Aorta (tissue), 5 donors: ENCODE results near the gene TNP1. TPM values are rescaled to one million over a fixed set of nuclear protein-coding genes. Genes with fewer than 3 reads are reported as not detected.
A peak's percentile ranks its signal among the peaks of the same experiment; 100 is the strongest.

ENCODE experiments used
- ATAC-seq: fragments of 200-7000 bp; cut with Tn5 transposase; one replicate; pipeline ENCODE4 v1.9.1; 2022; ENCODE audit warnings: moderate library complexity; ENCODE audit not compliant: low FRiP score
- DNase-seq, 2 donors: peaks; one replicate each; pipeline ENCODE4 v3.0.0-alpha.2; 2020
- H3K27ac ChIP-seq, 2 donors: one replicate each; pipeline ENCODE4 v1.5.1; 2013; ENCODE audit warnings: low read length in 2 of 2, mild to moderate bottlenecking in 2 of 2, moderate library complexity in 2 of 2, control low read depth in 1 of 2, inconsistent platforms in 1 of 2, low read depth in 1 of 2
- H3K27me3 ChIP-seq, 2 donors: one replicate each; pipeline ENCODE4 v1.6.1; 2013; ENCODE audit warnings: control low read depth in 1 of 2, low read length in 1 of 2, mild to moderate bottlenecking in 1 of 2, moderate library complexity in 1 of 2; ENCODE audit not compliant: insufficient read depth in 2 of 2, control insufficient read depth in 1 of 2
- H3K36me3 ChIP-seq, 2 donors: one replicate each; pipeline ENCODE4 v1.6.1; 2013; ENCODE audit warnings: control low read depth in 1 of 2, low read length in 1 of 2, mild to moderate bottlenecking in 1 of 2; ENCODE audit not compliant: insufficient read depth in 2 of 2, control insufficient read depth in 1 of 2
- H3K4me1 ChIP-seq, 2 donors: one replicate each; pipeline ENCODE4 v1.6.1; 2013; ENCODE audit warnings: low read length in 2 of 2, control low read depth in 1 of 2, mild to moderate bottlenecking in 1 of 2, moderate library complexity in 1 of 2; ENCODE audit not compliant: insufficient read depth in 2 of 2, control insufficient read depth in 1 of 2
- H3K4me3 ChIP-seq, 2 donors: one replicate each; pipeline ENCODE4 v1.5.1; 2013; ENCODE audit warnings: low read length in 2 of 2, control low read depth in 1 of 2, mild to moderate bottlenecking in 1 of 2
- H3K9me3 ChIP-seq: one replicate; pipeline ENCODE4 v1.6.1; 2013; ENCODE audit warnings: mild to moderate bottlenecking, low read length; ENCODE audit not compliant: control insufficient read depth
- WGBS, 2 donors: extraction: QIAGEN DNeasy Blood & Tissue Kit; methylation state at CpG; one replicate each; pipeline ENCODE4 v1.1.7; 2013; 5-methylcytosine and 5-hydroxymethylcytosine counted together
- intact Hi-C, 2 donors: fragments of 100-400 bp; cut with DNase I; formaldehyde crosslinking; loops; one replicate each; pipeline versions ENCODE4 v1.14.2 to v1.15.0; 2022
- polyA plus RNA-seq, 2 donors: library from polyadenylated mRNA; stranded (reverse); fragments of 200-250 nt; gene quantifications; one replicate each; pipeline ENCODE4 v1.2.3, GENCODE V29; 2013
- total RNA-seq, 2 donors: library from RNA; stranded (reverse); fragmentation: NEBNext Ultra II Directional; extraction: Animal tissue kit (Norgen Biotek cat#: 25700); gene quantifications; one replicate each; pipeline ENCODE4 v1.2.1, GENCODE V29; 2021
- donor health status: healthy with polysubstance abuse.
- donor health status: Bipolar disorder and iron deficiency.
- donor health status: DM: no; HTN: no; CAD: no.
- donor health status: DM: no; HTN: no; CAD: no.
- donor health status: DM: yes; HTN: yes; CAD: no.

The TNP1 gene
- total and polyA plus RNA-seq, 4 donors: not detected

DNA sequence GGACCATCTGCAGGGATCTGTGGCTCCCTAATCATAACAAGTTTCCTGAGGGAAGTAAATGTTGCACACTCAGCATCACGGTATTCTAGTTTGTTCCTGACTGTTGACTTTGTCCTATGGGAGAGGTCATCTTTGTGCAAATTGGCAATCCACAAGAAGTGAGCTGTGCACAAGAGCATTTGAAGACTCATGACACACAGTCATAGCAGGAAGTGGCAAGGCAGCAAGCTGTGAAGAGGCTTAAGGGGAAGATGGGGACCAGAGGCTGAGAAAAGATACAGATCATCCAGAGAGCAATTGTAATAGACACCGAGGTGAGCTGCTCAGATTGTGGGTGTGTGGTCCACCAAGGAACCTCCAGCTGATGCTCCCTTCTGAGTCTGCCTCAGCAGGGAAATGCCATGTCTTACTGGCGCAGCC lies 2.7 kb downstream of the TNP1 start:
- no peak overlapping the region for H3K4me3 ChIP-seq
- 93 to 96% methylated on average over 3 of the region's 3 CpGs for WGBS, 2 donors
- H3K27me3 ChIP-seq: no peaks in the 10 kb centered on the region
- intact Hi-C loops: no loop called here
- H3K9me3 ChIP-seq: no peaks in the 10 kb centered on the region
- DNase-seq (no peak), ATAC-seq (no peak)
- no peaks in the 10 kb centered on the region for H3K4me1 ChIP-seq
- no peak overlapping the region for H3K27ac ChIP-seq
- no peaks in the 10 kb centered on the region for H3K36me3 ChIP-seq

DNA sequence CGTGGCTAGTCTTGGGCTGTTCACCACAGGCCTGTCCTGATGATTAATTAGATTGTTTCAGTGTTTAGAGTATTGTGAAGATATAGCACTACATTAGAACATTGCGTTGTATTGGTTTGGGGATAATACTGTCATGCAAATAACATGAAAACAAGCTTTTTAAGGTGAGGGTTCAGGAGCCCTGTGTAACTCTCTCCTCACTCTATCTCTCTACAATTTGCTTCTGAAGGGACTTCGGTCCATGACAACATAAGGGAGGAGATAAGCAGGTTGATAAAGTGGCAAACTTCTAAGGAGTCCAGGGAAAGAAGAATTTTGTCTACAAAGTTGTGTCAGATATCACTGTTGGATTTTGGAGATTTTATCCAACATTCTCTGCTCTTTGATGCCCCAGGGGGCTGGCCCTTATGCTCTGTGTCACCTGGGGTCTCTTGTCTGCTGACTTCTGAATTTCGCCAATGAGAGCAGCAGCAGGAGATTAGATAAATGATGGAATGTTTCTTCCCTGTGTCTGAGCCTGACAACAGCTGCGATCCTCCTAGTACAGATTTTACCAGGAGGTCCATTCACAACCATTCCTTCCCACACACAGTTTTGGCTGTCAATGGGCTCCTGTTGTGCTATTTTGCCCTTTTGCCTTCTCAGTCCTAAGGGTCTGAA lies 3.3 kb downstream of the TNP1 start:
- intact Hi-C loops: no loop called here
- no peak overlapping the region for H3K4me3 ChIP-seq
- no peaks in the 10 kb centered on the region for H3K36me3 ChIP-seq
- ATAC-seq (no peak), DNase-seq (no peak)
- no peaks in the 10 kb centered on the region for H3K9me3 ChIP-seq
- H3K4me1 ChIP-seq: no peaks in the 10 kb centered on the region
- 95 to 97% methylated on average over 5 of the region's 5 CpGs for WGBS, 2 donors
- no peak overlapping the region for H3K27ac ChIP-seq
- no peaks in the 10 kb centered on the region for H3K27me3 ChIP-seq

DNA sequence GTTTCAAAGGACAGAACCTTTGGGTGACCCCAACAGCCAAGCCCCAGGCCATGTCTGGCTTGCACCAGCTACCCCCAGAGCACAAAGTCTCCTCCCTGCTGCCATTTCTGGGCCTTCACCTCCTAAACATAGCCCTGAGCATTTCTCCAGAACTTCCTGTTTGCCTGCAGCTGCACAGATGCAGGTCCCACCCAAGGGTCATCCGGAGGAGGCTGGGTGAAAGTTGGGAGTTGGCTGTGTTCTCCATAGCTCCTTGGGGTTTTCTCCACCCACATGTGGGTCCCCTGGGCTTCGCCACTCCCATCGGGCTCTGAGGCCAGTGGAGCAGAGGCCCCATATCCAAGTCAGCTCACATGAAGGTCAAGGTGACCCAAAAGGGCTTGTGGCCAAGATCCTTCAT lies 4.3 kb downstream of the TNP1 start:
- Histone ChIP-seq H3K4me1 (no peaks in the 10 kb centered on the region), H3K36me3 (no peaks in the 10 kb centered on the region), H3K27ac (no peak overlapping the region), H3K4me3 (no peak overlapping the region), H3K9me3 (no peaks in the 10 kb centered on the region), H3K27me3 (no peaks in the 10 kb centered on the region)
- no peak for DNase-seq
- WGBS, 2 donors: 94 to 95% methylated on average over 3 of the region's 3 CpGs
- intact Hi-C loops: no loop called here
- peak; percentile 6 for ATAC-seq

DNA sequence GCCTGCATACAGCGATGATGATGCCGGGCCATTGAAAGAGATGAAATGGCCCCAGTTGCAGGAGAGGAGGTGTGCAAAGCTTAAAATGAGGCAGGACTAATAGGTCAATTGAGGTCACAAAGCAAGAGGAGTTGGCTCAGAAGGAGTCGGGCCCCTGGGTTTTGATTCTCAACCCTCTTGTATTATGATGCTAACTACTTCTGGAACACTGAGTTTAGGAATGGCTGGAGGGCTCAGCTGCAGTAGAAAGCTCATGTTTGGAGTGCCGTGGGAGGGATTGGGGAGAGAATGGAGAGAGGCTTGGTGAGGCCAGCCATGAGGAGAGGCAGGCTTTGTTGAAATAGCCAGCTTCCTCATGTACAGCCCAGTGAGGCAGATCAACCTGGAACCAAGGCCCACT lies 4.8 kb downstream of the TNP1 start:
- DNase-seq (no peak), ATAC-seq (no peak)
- Histone ChIP-seq H3K4me1 (no peaks in the 10 kb centered on the region), H3K36me3 (no peaks in the 10 kb centered on the region), H3K27ac (no peak overlapping the region), H3K4me3 (no peak overlapping the region), H3K27me3 (no peaks in the 10 kb centered on the region), H3K9me3 (no peaks in the 10 kb centered on the region)
- intact Hi-C loops: no loop called here
- WGBS, 2 donors: 97 to 98% methylated on average over 4 of the region's 4 CpGs

DNA sequence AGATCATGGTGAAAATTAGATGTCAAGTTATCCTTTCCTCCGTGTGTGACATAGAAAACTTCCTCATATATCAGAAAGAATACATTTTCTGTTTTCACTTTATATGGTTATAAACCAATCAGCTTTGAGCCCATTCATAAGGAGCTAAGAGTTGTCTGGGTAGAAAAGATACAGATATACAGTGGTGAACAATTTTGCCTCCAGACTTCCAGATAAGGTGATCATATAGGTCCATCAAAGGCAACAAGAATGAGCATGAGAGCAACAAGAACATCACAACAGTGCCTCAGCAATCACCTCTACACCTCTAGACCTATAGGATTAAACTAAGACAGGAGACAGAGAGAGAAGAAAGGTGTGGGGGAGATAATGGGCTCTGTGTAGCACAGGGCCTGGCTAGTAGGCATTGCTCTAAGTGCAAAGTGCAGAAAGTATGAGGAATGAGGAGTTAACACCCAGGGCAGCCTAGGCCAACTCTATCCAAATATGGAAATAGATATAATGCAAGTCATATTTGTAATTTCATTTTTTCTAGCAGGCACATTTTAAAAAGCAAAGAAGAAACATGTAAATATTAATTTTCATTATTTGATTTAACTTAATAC lies 8.3 kb downstream of the TNP1 start:
- intact Hi-C loops: no loop called here
- DNase-seq: no peak
- 83 to 85% methylated on average over 1 of the region's 1 CpG for WGBS, 2 donors

DNA sequence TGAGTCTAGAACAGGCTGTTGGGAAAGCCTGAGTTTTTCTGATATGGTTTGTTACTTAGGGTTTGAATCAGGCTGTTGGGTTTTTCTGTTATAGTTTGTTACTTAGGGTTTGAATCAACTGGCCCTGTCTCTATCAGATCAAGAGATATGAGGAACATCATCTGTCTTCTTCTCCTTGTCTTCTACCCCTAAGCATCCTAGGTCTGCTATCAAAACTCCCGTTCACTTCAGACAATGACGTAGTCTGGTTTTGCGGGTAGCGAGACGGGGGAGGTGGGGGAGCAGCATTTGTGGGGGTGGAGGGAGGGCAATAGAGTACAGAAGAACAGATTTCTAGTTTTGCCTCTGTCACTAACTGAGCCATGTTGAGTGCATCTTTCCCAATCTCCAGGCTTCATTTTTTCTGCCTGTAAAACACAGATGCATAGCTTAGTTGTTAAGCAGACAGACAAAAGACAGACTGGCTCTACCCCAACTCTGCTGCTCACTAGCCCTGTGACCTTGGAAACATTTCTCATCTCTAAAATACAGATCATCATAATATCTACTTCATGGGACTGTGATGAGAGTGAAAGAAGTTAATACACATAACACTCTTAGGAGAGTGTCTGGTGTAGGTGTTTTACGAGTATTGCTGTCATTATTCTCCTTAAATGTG lies 9.1 kb downstream of the TNP1 start:
- no peak overlapping the region for H3K27ac ChIP-seq
- no peaks in the 10 kb centered on the region for H3K36me3 ChIP-seq
- H3K9me3 ChIP-seq: no peaks in the 10 kb centered on the region
- WGBS, 2 donors: 97 to 98% methylated on average over 6 of the region's 6 CpGs
- no peak overlapping the region for H3K4me3 ChIP-seq
- DNase-seq (no peak), ATAC-seq (no peak)
- intact Hi-C loops: no loop called here
- H3K27me3 ChIP-seq: no peaks in the 10 kb centered on the region
- H3K4me1 ChIP-seq: no peaks in the 10 kb centered on the region

More for the DNA sequence above, 8.3 kb downstream of the TNP1 start:
- no peak for ATAC-seq
- H3K9me3 ChIP-seq: no peaks in the 10 kb centered on the region
- no peaks in the 10 kb centered on the region for H3K36me3 ChIP-seq
- H3K27ac ChIP-seq: no peak overlapping the region
- no peak overlapping the region for H3K4me3 ChIP-seq
- no peaks in the 10 kb centered on the region for H3K27me3 ChIP-seq
- no peaks in the 10 kb centered on the region for H3K4me1 ChIP-seq

DNA sequence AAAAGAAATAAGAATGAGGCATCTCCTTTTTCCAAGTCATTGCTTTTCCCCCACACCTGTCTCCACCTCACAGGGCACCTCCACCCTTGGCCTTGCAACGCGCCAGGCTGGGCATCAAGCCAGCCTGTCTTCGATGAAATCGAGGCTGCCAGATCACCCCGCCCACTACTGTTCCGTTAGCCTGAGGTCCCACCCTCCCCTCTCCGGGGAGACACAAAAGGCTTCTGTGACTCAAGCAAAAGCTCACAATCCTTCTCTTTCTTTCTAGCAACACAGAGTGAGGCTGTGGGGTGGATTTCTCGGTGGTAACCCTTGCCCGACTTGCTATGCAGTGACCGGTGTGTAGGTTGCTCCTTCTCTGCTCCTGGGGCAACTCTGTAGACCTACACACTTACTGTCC lies 9.9 kb downstream of the TNP1 start:
- ATAC-seq: no peak
- Histone ChIP-seq H3K27me3 (no peaks in the 10 kb centered on the region), H3K36me3 (no peaks in the 10 kb centered on the region), H3K9me3 (no peaks in the 10 kb centered on the region), H3K4me3 (no peak overlapping the region), H3K4me1 (no peaks in the 10 kb centered on the region), H3K27ac (no peak overlapping the region)
- DNase-seq: no peak
- intact Hi-C loops: no loop called here
- whole genome bisulfite sequencing, 2 donors: 64 to 72% methylated on average over 10 of the region's 10 CpGs

DNA sequence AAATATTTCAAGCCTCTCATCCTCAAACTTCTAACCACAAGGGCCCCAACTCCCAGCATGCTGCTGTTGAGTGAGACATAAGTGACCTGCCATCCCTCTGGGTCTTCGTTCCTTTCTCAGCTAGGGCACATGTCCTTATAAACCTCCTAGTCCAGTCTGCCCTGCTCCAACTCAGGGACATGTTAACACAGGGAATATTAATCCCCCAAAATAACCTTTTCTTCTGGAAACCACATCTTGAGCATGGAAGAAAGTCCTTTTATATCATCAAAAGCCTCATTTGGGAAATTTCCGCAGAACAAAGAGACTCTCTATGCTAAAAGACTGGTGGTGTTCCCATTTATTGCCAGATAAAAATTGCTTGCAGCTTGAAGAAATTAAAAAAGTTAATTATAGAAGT lies 14.4 kb downstream of the TNP1 start:
- Histone ChIP-seq H3K4me3 (no peak overlapping the region), H3K4me1 (no peaks in the 10 kb centered on the region), H3K9me3 (no peaks in the 10 kb centered on the region), H3K27ac (no peak overlapping the region), H3K27me3 (no peaks in the 10 kb centered on the region), H3K36me3 (no peaks in the 10 kb centered on the region)
- ATAC-seq: no peak
- intact Hi-C loops: no loop called here
- no peak for DNase-seq
- WGBS, 2 donors: 94 to 99% methylated on average over 2 of the region's 2 CpGs

DNA sequence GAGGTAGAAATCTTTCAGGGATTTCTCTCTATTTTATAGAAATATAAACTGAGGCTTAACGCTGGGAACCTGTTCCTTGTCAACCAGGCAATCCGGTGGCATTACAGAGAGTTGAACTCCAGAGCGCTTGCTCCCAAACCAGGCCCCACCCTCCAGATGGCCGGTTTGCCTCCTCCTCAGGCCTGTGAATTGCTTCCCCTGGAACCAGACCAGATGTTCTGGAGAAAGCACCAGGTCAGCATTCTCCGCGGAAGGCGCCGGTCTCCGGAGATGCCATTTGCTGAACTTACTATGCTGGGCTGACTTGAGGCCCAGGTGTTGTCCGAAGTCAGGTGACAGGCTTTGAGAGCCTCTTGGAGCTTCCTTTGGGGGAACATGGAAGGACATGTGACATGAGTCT lies 17.2 kb downstream of the TNP1 start:
- DNase-seq (no peak), ATAC-seq (no peak)
- intact Hi-C loops: no loop called here
- Histone ChIP-seq H3K27me3 (no peaks in the 10 kb centered on the region), H3K4me3 (no peak overlapping the region), H3K36me3 (no peaks in the 10 kb centered on the region), H3K4me1 (peaks cover 0 to 4% of the 10 kb centered on the region in 2 donors), H3K9me3 (no peaks in the 10 kb centered on the region), H3K27ac (no peak overlapping the region)
- WGBS, 2 donors: 80 to 84% methylated on average over 10 of the region's 10 CpGs
